ENCODE data around the gene IFITM2.

GRCh38 chr11:340539-341512 lies 33.2 kb downstream of the IFITM2 start:
- TF ChIP-seq CTCF (IDR thresholded peaks at IDR 0.05) = no peak
- TF ChIP-seq EP300 (IDR thresholded peaks at IDR 0.05) = no peak

All from gastroesophageal sphincter (tissue), 3 donors.